Upper lobe of left lung (tissue), 6 donors: ENCODE results near the gene GAPVD1. TPM values are rescaled to one million over a fixed set of nuclear protein-coding genes. Genes with fewer than 3 reads are reported as not detected.
A peak's percentile ranks its signal among the peaks of the same experiment; 100 is the strongest.

ENCODE experiments used
- ATAC-seq, 2 donors: fragments of 200-7000 bp; cut with Tn5 transposase; one replicate each; pipeline ENCODE4 v1.9.1; 2022; ENCODE audit warnings: mild to moderate bottlenecking in 2 of 2, moderate library complexity in 2 of 2; ENCODE audit not compliant: low FRiP score in 2 of 2
- DNase-seq, 2 donors: peaks; one replicate each; pipeline ENCODE4 v3.0.0-alpha.2; 2019 to 2020
- H3K27ac ChIP-seq, 4 donors: fragments of 200-600 bp; sonication (generic); one replicate each; pipeline ENCODE4 v1.5.1; 2016 to 2019
- H3K27me3 ChIP-seq, 4 donors: fragments of 200-600 bp; sonication (generic); one replicate each; pipeline ENCODE4 v1.5.1; 2017 to 2019
- H3K36me3 ChIP-seq, 4 donors: fragments of 200-600 bp; sonication (generic); one replicate each; pipeline ENCODE4 v1.5.1; 2016 to 2019
- H3K4me1 ChIP-seq, 4 donors: fragments of 200-600 bp; sonication (generic); one replicate each; pipeline ENCODE4 v1.5.1; 2018 to 2019
- H3K4me3 ChIP-seq, 4 donors: fragments of 200-600 bp; sonication (generic); one replicate each; pipeline ENCODE4 v1.5.1; 2017 to 2019; ENCODE audit warnings: mild to moderate bottlenecking in 2 of 4, moderate library complexity in 1 of 4
- H3K9me3 ChIP-seq, 4 donors: fragments of 200-600 bp; sonication (generic); one replicate each; pipeline ENCODE4 v1.5.1; 2018 to 2019
- CTCF ChIP-seq, 6 experiments: fragments of 450-650 bp in 4 of 6; fragments of 200-600 bp in 2 of 6; sonication (generic) in 2 of 6; IDR thresholded peaks; one replicate each; pipeline ENCODE4 v1.5.1; 2016 to 2019; ENCODE audit warnings: antibody characterized with exemption in 6 of 6
- EP300 ChIP-seq, 4 donors: sonication (generic); formaldehyde crosslinking; IDR thresholded peaks; one replicate each; pipeline ENCODE4 v1.5.1; 2017; ENCODE audit warnings: antibody characterized with exemption in 4 of 4, control low read depth in 2 of 4
- POLR2A ChIP-seq, 4 donors: fragments of 450-650 bp; IDR thresholded peaks; one replicate each; pipeline ENCODE4 v1.5.1; 2016 to 2017; ENCODE audit warnings: antibody characterized with exemption in 4 of 4, mild to moderate bottlenecking in 2 of 4
- POLR2AphosphoS5 ChIP-seq, 2 donors: sonication (generic); formaldehyde crosslinking; IDR thresholded peaks; one replicate each; pipeline ENCODE4 v1.5.1; 2017; ENCODE audit warnings: antibody characterized with exemption in 2 of 2
- WGBS, 2 donors: methylation state at CpG; one replicate each; pipeline ENCODE4 v1.1.5; 2017 to 2018; 5-methylcytosine and 5-hydroxymethylcytosine counted together
- total RNA-seq, 6 donors: library from RNA; depleted of rRNA in 4 of 6; stranded (reverse); fragments of >200 nt in 4 of 6; gene quantifications; one replicate each; pipeline versions ENCODE4 v1.1.0 to v1.2.1, GENCODE V29; 2016 to 2021
- donor health status: DM: no; HTN: no; CAD: no; lungs with moderate emphysema.
- donor health status: DM: no; HTN: yes; CAD: no; lungs with severe emphysema.

The GAPVD1 gene
- total RNA-seq, 6 donors from 2014 or later, result 56.4 to 122 (median 74.2) TPM

DNA sequence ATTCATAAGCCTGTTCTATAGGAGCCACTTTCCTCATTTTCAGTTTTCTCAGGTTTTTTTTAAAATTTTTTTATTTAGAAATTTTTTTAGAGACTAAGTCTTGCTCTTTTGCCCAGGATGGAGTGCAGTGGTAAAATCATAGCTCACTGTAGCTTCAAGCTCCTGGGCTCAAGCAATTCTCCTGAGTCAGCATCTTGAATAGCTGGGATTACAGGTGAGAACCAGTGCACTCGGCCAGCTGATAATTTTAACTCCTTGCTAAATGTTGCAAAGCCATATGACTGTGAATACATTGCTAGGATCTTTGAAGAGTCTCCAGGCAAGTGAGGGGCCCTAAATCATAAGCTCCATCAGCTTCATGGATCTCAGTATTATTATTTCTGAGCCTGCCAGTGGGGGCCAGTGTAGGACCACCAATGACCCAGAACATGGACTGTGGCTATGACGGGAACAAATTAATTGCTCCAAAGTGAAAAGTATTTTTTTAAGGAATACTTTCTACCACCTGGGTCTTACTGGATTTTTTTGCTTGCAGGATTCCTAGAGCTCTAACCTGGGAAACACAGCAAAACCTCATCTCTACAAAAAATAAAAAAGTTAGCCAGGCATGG lies 5.7 kb upstream of the GAPVD1 start:
- H3K36me3 ChIP-seq, result no peaks in the 10 kb centered on the region
- TF ChIP-seq CTCF (IDR thresholded peaks at IDR 0.05), result peak in 2 of 6 experiments; percentile 40 to 41
- TF ChIP-seq EP300 (IDR thresholded peaks at IDR 0.05), result no peak
- no peak for TF ChIP-seq POLR2A (IDR thresholded peaks at IDR 0.05)
- no peak for TF ChIP-seq POLR2AphosphoS5 (IDR thresholded peaks at IDR 0.05)
- no peak for DNase-seq
- no peak overlapping the region for H3K27ac ChIP-seq
- H3K27me3 ChIP-seq, result no peaks in the 10 kb centered on the region
- WGBS, 2 donors, result 25 to 29% methylated on average over 2 of the region's 2 CpGs
- ATAC-seq, result no peak
- no peak overlapping the region for H3K4me3 ChIP-seq
- no peaks in the 10 kb centered on the region for H3K9me3 ChIP-seq
- peaks cover 0 to 4% (median 2%) of the 10 kb centered on the region in 4 donors for H3K4me1 ChIP-seq

DNA sequence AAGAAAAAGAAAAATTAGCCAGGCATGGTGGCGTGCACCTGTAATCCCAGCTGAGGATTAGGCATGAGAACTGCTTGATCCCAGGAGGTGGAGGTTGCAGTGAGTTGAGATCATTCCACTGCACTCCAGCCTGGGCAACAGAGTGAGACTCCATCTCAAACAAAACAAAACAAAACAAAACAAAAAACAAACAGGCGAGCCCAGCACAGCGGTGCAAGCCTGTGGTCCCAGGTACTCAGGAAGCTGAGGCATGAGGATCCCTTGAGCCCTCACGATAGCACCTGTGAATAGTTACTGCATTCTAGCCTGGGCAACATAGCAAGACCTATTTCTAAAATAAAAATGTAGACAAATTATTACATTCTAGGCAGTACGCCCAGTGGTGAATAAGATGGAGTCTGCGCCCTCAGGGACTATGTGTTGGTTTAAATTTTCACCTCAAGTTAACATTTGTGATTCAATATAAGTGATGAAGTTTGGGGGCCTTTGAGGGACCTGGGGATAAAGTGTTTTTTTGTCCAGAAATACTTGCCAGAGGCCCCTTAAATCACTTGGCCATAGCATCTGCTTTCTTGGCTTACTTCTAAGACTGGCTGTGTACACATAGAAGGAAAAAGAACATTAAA lies 3.4 kb upstream of the GAPVD1 start:
- peaks cover 10 to 15% (median 14%) of the 10 kb centered on the region in 4 donors for H3K4me1 ChIP-seq
- 85 to 91% methylated on average over 6 of the region's 6 CpGs for WGBS, 2 donors
- TF ChIP-seq CTCF (IDR thresholded peaks at IDR 0.05) (no peak), EP300 (IDR thresholded peaks at IDR 0.05) (no peak), POLR2A (IDR thresholded peaks at IDR 0.05) (no peak), POLR2AphosphoS5 (IDR thresholded peaks at IDR 0.05) (no peak)
- H3K9me3 ChIP-seq, result no peaks in the 10 kb centered on the region
- no peaks in the 10 kb centered on the region for H3K36me3 ChIP-seq
- ATAC-seq (no peak), DNase-seq (no peak)
- H3K27ac ChIP-seq, result peak overlapping the region in 3 of 4 donors; percentile 47 to 91 (median 67)
- no peak overlapping the region for H3K4me3 ChIP-seq
- no peaks in the 10 kb centered on the region for H3K27me3 ChIP-seq

GRCh38 chr9:125258832-125259534 lies 2.6 kb upstream of the GAPVD1 start:
- Histone ChIP-seq H3K4me1 (peaks cover 17 to 22% (median 20%) of the 10 kb centered on the region in 4 donors), H3K27me3 (no peaks in the 10 kb centered on the region), H3K4me3 (no peak overlapping the region), H3K9me3 (no peaks in the 10 kb centered on the region), H3K36me3 (peaks cover 0 to 5% (median 0%) of the 10 kb centered on the region in 4 donors), H3K27ac (peak overlapping the region; percentile 39 to 91 (median 57))
- no peak for TF ChIP-seq EP300 (IDR thresholded peaks at IDR 0.05)
- no peak for TF ChIP-seq CTCF (IDR thresholded peaks at IDR 0.05)
- TF ChIP-seq POLR2AphosphoS5 (IDR thresholded peaks at IDR 0.05), result no peak
- no peak for TF ChIP-seq POLR2A (IDR thresholded peaks at IDR 0.05)
- ATAC-seq (peak in 1 of 2 donors; percentile 8), DNase-seq (peak in 1 of 2 donors; percentile 45)
- 45 to 61% methylated on average over 2 of the region's 2 CpGs for WGBS, 2 donors

DNA sequence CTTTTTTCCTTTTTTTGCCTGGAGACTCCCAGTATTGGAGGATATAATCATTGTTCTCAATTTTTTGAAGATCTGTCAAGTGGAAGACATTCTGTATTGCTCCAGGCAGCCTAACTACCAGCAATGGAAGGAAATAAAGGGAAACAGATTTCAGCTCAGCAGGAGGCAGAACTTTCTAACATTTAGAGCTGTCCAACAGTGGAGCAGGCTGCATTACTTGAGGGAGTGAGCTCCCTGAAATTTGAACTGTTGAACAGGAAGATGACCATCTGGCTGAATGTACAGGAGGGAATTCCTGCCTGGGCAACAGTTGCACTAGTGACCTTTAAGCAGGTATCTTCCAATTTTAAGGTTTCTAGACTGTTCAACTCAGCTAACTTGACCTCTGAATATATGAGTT lies 1.1 kb upstream of the GAPVD1 start:
- Histone ChIP-seq H3K36me3 (peaks cover 0 to 10% (median 0%) of the 10 kb centered on the region in 4 donors), H3K4me3 (no peak overlapping the region), H3K27me3 (no peaks in the 10 kb centered on the region), H3K4me1 (peaks cover 20 to 31% (median 30%) of the 10 kb centered on the region in 4 donors), H3K27ac (peak overlapping the region; percentile 84 to 91 (median 88)), H3K9me3 (no peaks in the 10 kb centered on the region)
- DNase-seq (no peak), ATAC-seq (no peak)
- no peak for TF ChIP-seq POLR2A (IDR thresholded peaks at IDR 0.05)
- no peak for TF ChIP-seq CTCF (IDR thresholded peaks at IDR 0.05)
- no peak for TF ChIP-seq POLR2AphosphoS5 (IDR thresholded peaks at IDR 0.05)
